ENCODE measurements around the gene STAT1. TPM values are rescaled to one million over a fixed set of nuclear protein-coding genes. Genes with fewer than 3 reads are reported as not detected.
"Not testable (repeated sequence)": the region's sequence is repeated elsewhere in the genome, so short reads cannot be mapped to it uniquely, and the experiment has no call there.

Gene STAT1
- total RNA-seq, 3 donors from 2014 or later (not counting 1 experiment from before 2014, with no cell fraction given) = 49.1 to 91.6 (median 86.2) TPM

- no peak overlapping the region for H3K27ac ChIP-seq (ENCODE audit: low read length)
- H3K4me3 Mint-ChIP-seq = no peak overlapping the region
- DNase-seq (no peak), ATAC-seq (no peak)
- no peaks in the 10 kb centered on the region for H3K4me1 ChIP-seq (ENCODE audit: control insufficient read depth, insufficient read depth, low read length)
- WGBS (ENCODE audit: insufficient coverage) = 97% methylated on average over 8 of the region's 8 CpGs
- no peak overlapping the region for H3K4me3 ChIP-seq (ENCODE audit: low read length)
- no peaks in the 10 kb centered on the region for H3K9me3 Mint-ChIP-seq
- H3K27me3 Mint-ChIP-seq (ENCODE audit: low read depth in 2 of 2) = no peaks in the 10 kb centered on the region
- H3K36me3 ChIP-seq (ENCODE audit: control insufficient read depth, insufficient read depth, low read length) = peaks cover 91% of the 10 kb centered on the region
- no peaks in the 10 kb centered on the region for H3K9me3 ChIP-seq (ENCODE audit: control insufficient read depth, insufficient read depth, low read length)
- peaks cover 78% of the 10 kb centered on the region for H3K36me3 Mint-ChIP-seq
- peaks cover 8 to 28% of the 10 kb centered on the region in 2 donors for H3K4me1 Mint-ChIP-seq
- no peak for TF ChIP-seq CTCF (IDR thresholded peaks at IDR 0.05)
- intact Hi-C loops (cut with micrococcal nuclease) = no loop called here
- no peaks in the 10 kb centered on the region for H3K27me3 ChIP-seq (ENCODE audit: control insufficient read depth, insufficient read depth, low read length)
- peak overlapping the region; percentile 60 to 72 for H3K27ac Mint-ChIP-seq
These were observed 16.4 kb downstream of the STAT1 start for GRCh38 chr2:190997526-190998113.

DNA sequence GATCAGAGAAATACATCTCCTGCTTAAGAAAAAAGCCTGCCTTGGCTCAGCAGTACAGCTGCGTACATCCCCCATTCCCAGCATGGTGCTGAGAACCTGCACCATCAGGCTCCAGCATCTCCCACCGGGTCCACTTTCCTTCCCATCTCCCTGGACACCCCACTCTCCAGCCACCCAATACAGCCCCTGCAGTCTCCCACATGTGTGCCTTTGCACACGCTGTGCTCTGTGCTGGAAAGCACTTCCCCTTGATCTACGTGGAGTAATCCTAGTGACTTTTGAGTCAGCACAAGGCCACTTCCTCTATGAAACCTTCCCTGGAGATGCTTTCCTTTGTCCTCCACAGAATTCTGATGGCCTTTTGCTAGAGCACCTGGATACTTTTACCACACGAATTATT lies 17.0 kb downstream of the STAT1 start:
- Histone ChIP-seq H3K4me1 (ENCODE audit: control insufficient read depth, insufficient read depth, low read length) (no peaks in the 10 kb centered on the region), H3K4me3 (ENCODE audit: low read length) (no peak overlapping the region), H3K36me3 (ENCODE audit: control insufficient read depth, insufficient read depth, low read length) (peaks cover 91% of the 10 kb centered on the region), H3K9me3 (ENCODE audit: control insufficient read depth, insufficient read depth, low read length) (no peaks in the 10 kb centered on the region), H3K27ac (ENCODE audit: low read length) (no peak overlapping the region), H3K27me3 (ENCODE audit: control insufficient read depth, insufficient read depth, low read length) (no peaks in the 10 kb centered on the region)
- 83% methylated on average over 5 of the region's 5 CpGs for WGBS (ENCODE audit: insufficient coverage)
- ATAC-seq = no peak
- H3K36me3 Mint-ChIP-seq = peaks cover 71% of the 10 kb centered on the region
- TF ChIP-seq CTCF (IDR thresholded peaks at IDR 0.05) = no peak
- H3K4me1 Mint-ChIP-seq = peaks cover 8 to 28% of the 10 kb centered on the region in 2 donors
- H3K27ac Mint-ChIP-seq = peak overlapping the region; percentile 60 to 72
- intact Hi-C loops (cut with micrococcal nuclease) = loop anchor here (1.0 kb wide), 2 partner anchors 33 to 158 kb away; no protein-coding TSS in a partner anchor
- DNase-seq = no peak
- no peaks in the 10 kb centered on the region for H3K27me3 Mint-ChIP-seq (ENCODE audit: low read depth in 2 of 2)
- H3K9me3 Mint-ChIP-seq = no peaks in the 10 kb centered on the region
- no peak overlapping the region for H3K4me3 Mint-ChIP-seq

DNA sequence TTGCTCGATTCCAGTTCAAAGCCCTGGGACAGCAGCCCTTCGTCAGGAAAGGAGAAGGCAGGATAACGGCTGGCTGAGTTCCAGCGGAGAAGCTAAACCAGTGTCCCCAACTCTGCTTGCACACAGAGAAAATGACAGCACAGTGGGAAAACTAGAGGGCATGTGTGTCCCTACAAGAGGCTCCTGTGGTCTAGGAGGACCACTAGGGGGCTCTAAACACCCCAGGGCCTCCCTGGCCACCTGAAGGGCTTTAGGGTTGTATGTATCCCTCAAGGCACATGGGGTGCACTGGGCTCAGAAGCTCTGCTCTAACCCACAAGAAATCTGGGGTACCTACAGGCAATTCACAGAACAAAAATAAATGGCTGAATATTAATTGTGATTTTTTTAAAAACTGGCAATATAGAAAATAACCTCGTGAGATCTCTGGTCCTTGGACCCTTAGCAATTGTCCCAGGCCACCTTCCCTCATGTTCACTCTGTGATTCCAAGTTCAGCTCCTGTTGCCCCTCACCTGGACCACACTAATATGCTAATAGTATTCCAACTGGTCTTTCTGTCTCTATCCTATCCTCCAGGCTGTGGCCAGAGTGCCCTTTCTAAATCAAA lies 17.5 kb downstream of the STAT1 start:
- H3K4me1 Mint-ChIP-seq = peaks cover 8 to 28% of the 10 kb centered on the region in 2 donors
- H3K27ac ChIP-seq (ENCODE audit: low read length) = no peak overlapping the region
- H3K36me3 Mint-ChIP-seq = peaks cover 69% of the 10 kb centered on the region
- H3K4me1 ChIP-seq (ENCODE audit: control insufficient read depth, insufficient read depth, low read length) = no peaks in the 10 kb centered on the region
- 98% methylated on average over 5 of the region's 5 CpGs for WGBS (ENCODE audit: insufficient coverage)
- peak; percentile 64 for TF ChIP-seq CTCF (IDR thresholded peaks at IDR 0.05)
- intact Hi-C loops (cut with micrococcal nuclease) = loop anchor here (1.0 kb wide), 2 partner anchors 34 to 159 kb away; no protein-coding TSS in a partner anchor
- H3K27me3 ChIP-seq (ENCODE audit: control insufficient read depth, insufficient read depth, low read length) = no peaks in the 10 kb centered on the region
- no peaks in the 10 kb centered on the region for H3K9me3 Mint-ChIP-seq
- H3K9me3 ChIP-seq (ENCODE audit: control insufficient read depth, insufficient read depth, low read length) = no peaks in the 10 kb centered on the region
- DNase-seq (peak in 1 of 2 donors; percentile 70), ATAC-seq (peak; percentile 57 to 85 (median 79))
- no peak overlapping the region for H3K4me3 Mint-ChIP-seq
- peak overlapping the region; percentile 60 to 72 for H3K27ac Mint-ChIP-seq
- no peak overlapping the region for H3K4me3 ChIP-seq (ENCODE audit: low read length)
- peaks cover 90% of the 10 kb centered on the region for H3K36me3 ChIP-seq (ENCODE audit: control insufficient read depth, insufficient read depth, low read length)
- no peaks in the 10 kb centered on the region for H3K27me3 Mint-ChIP-seq (ENCODE audit: low read depth in 2 of 2)

- H3K36me3 Mint-ChIP-seq = peaks cover 62% of the 10 kb centered on the region
- H3K27me3 ChIP-seq (ENCODE audit: control insufficient read depth, insufficient read depth, low read length); DNase-seq; H3K4me3 Mint-ChIP-seq; H3K27me3 Mint-ChIP-seq (ENCODE audit: low read depth in 2 of 2); H3K4me1 ChIP-seq (ENCODE audit: control insufficient read depth, insufficient read depth, low read length); H3K27ac ChIP-seq (ENCODE audit: low read length); H3K9me3 Mint-ChIP-seq; H3K9me3 ChIP-seq (ENCODE audit: control insufficient read depth, insufficient read depth, low read length); intact Hi-C loops (cut with micrococcal nuclease); ATAC-seq; H3K4me3 ChIP-seq (ENCODE audit: low read length): not testable (repeated sequence)
- peaks cover 91% of the 10 kb centered on the region for H3K36me3 ChIP-seq (ENCODE audit: control insufficient read depth, insufficient read depth, low read length)
- WGBS (ENCODE audit: insufficient coverage) = 88% methylated on average over 2 of the region's 3 CpGs
- H3K4me1 Mint-ChIP-seq = peaks cover 8 to 22% of the 10 kb centered on the region in 2 donors
- H3K27ac Mint-ChIP-seq = peak overlapping the region; percentile 60 to 72
These were observed 18.7 kb downstream of the STAT1 start for GRCh38 chr2:190995315-190995714.

All from natural killer cell (primary cell).